HL-60 (cell line): ENCODE data around the gene SUCNR1.
"Not testable (repeated sequence)": the region's sequence is repeated elsewhere in the genome, so short reads cannot be mapped to it uniquely, and the experiment has no call there.

Source experiments
- DNase-seq, 2 experiments: peaks; one replicate each; pipeline ENCODE4 v3.0.0-alpha.2; 2010 to 2020; ENCODE audit warnings: low read depth in 1 of 2, low spot score in 1 of 2
- H3K27ac ChIP-seq: fragments of 250-450 bp; sonication (Bioruptor Pico); replicated peaks from 2 replicates; pipeline ENCODE4 v1.5.1; 2020; ENCODE audit warnings: mild to moderate bottlenecking, moderate library complexity
- H3K27me3 ChIP-seq: fragments of 250-450 bp; sonication (Bioruptor Pico); 2 replicates; pipeline ENCODE4 v1.5.1; 2021; ENCODE audit warnings: mild to moderate bottlenecking, moderate library complexity; ENCODE audit not compliant: insufficient read depth, poor library complexity, severe bottlenecking
- H3K4me3 ChIP-seq: replicated peaks from 2 replicates; pipeline ENCODE4 v1.5.1; 2011; ENCODE audit warnings: mild to moderate bottlenecking, control low read depth, low read length; ENCODE audit not compliant: insufficient read depth
- GABPA ChIP-seq: IDR thresholded peaks from 2 replicates; pipeline ENCODE4 v1.6.1; 2012; ENCODE audit warnings: low read depth
- POLR2AphosphoS5 ChIP-seq: IDR thresholded peaks from 2 replicates; pipeline ENCODE4 v1.6.1; 2012; ENCODE audit warnings: low read depth
- REST ChIP-seq: IDR thresholded peaks from 2 replicates; pipeline ENCODE4 v1.6.1; 2012; ENCODE audit warnings: low read depth; ENCODE audit not compliant: insufficient replicate concordance
- SPI1 ChIP-seq: IDR thresholded peaks from 2 replicates; pipeline ENCODE4 v1.6.1; 2012; ENCODE audit warnings: low read depth, mild to moderate bottlenecking, borderline replicate concordance
- TF ChIP-seq, protein P1 (sequence below): IDR thresholded peaks from one replicate; pipeline ENCODE4 v1.5.1; 2011; ENCODE audit warnings: low read length, control low read depth, inconsistent platforms; ENCODE audit not compliant: insufficient read depth

SUCNR1 gene

GRCh38 chr3:151890721-151891141 lies 17.3 kb downstream of the SUCNR1 start:
- Histone ChIP-seq H3K4me3 (no peak overlapping the region), H3K27ac (peak overlapping the region; percentile 95), H3K27me3 (no peaks in the 10 kb centered on the region)
- TF ChIP-seq POLR2AphosphoS5 (peak; percentile 68; the same call in 1 of the 2 replicates), SPI1 (no peak), GABPA (peak; percentile 42; the same call in 1 of the 2 replicates), REST (peak; percentile 47)
- TF ChIP-seq, protein P1, sequence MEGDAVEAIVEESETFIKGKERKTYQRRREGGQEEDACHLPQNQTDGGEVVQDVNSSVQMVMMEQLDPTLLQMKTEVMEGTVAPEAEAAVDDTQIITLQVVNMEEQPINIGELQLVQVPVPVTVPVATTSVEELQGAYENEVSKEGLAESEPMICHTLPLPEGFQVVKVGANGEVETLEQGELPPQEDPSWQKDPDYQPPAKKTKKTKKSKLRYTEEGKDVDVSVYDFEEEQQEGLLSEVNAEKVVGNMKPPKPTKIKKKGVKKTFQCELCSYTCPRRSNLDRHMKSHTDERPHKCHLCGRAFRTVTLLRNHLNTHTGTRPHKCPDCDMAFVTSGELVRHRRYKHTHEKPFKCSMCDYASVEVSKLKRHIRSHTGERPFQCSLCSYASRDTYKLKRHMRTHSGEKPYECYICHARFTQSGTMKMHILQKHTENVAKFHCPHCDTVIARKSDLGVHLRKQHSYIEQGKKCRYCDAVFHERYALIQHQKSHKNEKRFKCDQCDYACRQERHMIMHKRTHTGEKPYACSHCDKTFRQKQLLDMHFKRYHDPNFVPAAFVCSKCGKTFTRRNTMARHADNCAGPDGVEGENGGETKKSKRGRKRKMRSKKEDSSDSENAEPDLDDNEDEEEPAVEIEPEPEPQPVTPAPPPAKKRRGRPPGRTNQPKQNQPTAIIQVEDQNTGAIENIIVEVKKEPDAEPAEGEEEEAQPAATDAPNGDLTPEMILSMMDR: no peak
- peak; percentile 55 to 75 for DNase-seq

- no peak for DNase-seq
- TF ChIP-seq, protein P1: no peak
- peak overlapping the region; percentile 95 for H3K27ac ChIP-seq
- no peaks in the 10 kb centered on the region for H3K27me3 ChIP-seq
- H3K4me3 ChIP-seq: no peak overlapping the region
These were observed 18.3 kb downstream of the SUCNR1 start for GRCh38 chr3:151891721-151892120.

- Histone ChIP-seq H3K4me3 (no peak overlapping the region), H3K27ac (0 out of 2 replicates have a peak overlapping the region, but pooled peaks have one; percentile 25), H3K27me3 (no peaks in the 10 kb centered on the region)
- DNase-seq: no peak
- TF ChIP-seq, protein P1: no peak
These were observed 20.8 kb downstream of the SUCNR1 start for GRCh38 chr3:151894219-151894618.

DNA sequence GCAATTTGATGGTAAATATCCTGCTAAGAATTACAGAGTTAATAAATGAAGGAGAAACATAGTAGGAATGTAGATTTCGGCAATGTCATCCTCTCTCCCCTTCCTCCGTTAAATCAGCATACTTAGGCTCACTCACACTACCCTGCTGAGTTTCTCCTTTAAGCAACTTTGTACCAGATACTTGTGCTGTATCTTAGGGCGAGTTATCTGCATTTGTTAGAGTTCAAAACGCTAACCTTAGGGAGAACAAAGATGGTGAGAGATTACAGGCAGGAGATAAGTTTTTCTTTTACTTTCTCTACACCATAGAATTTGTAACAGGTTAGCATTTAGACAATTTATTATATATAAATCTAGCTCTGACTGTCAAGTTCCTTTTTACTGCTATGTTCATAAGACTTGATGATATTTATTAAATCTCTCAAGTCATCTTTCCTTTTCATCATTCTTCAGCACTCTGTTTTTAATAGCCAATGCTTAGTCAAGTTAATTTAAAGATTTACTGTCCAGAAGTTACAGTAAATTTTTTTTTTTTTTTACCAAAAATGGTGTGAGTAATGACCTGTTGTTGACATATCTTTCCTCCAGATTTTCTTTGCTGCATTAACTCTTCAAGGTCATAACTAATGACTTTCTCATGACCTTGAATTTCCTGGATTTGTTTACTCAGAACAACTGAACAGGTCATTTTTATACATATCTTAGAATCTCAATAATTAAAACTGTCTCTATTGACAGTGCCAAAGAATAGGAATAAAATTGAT lies 22.2 kb downstream of the SUCNR1 start:
- TF ChIP-seq POLR2AphosphoS5: no peak
- Histone ChIP-seq H3K4me3 (no peak overlapping the region), H3K27ac (no peak overlapping the region), H3K27me3 (no peaks in the 10 kb centered on the region)
- no peak for DNase-seq

GRCh38 chr3:151896246-151897012 lies 23.0 kb downstream of the SUCNR1 start:
- no peak for TF ChIP-seq SPI1
- TF ChIP-seq, protein P1: no peak
- Histone ChIP-seq H3K27me3 (no peaks in the 10 kb centered on the region), H3K4me3 (no peak overlapping the region), H3K27ac (no peak overlapping the region)
- no peak for DNase-seq

- not testable (repeated sequence) for H3K27me3 ChIP-seq, H3K27ac ChIP-seq, DNase-seq, H3K4me3 ChIP-seq
These were observed 24.7 kb downstream of the SUCNR1 start for GRCh38 chr3:151898121-151898520.
